ENCODE data around the gene FBXO42.

DNA sequence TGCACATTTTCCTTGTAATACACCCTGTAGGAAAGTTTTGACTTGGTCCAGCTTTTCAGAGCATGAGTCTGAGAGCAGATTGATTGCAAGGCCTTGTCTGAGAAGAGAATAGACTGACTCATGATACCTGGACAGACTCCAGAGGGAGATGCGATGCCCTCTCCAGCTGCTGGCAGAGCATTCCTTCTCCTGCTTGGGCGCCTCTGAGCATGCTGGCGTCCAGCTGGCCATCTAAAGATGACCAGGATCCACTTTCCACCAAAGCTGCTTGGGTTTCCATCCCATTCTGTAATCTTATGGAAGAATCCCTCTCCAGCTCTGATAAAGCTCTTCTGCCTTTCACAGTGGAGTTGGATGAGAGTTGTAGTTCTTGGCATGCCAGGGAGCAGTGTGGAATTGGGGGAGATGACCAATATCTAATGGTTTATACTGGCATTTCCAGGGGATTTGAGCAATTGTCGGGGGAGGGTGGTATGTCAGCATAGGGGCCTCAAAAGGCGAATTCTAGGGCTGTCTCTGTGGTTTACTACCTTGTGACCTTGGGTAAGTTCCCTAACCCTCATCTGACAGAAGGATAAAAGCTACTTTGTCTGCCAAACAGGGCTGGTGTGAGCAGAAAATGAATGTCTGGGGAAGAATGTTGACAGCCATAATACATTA, 34.3 kb upstream of the FBXO42 start:
- TF ChIP-seq POLR2AphosphoS5 (IDR thresholded peaks at IDR 0.05; ENCODE audit: control insufficient read depth, insufficient read depth, low read depth, low read length), result no peak
- TF ChIP-seq, protein P1, sequence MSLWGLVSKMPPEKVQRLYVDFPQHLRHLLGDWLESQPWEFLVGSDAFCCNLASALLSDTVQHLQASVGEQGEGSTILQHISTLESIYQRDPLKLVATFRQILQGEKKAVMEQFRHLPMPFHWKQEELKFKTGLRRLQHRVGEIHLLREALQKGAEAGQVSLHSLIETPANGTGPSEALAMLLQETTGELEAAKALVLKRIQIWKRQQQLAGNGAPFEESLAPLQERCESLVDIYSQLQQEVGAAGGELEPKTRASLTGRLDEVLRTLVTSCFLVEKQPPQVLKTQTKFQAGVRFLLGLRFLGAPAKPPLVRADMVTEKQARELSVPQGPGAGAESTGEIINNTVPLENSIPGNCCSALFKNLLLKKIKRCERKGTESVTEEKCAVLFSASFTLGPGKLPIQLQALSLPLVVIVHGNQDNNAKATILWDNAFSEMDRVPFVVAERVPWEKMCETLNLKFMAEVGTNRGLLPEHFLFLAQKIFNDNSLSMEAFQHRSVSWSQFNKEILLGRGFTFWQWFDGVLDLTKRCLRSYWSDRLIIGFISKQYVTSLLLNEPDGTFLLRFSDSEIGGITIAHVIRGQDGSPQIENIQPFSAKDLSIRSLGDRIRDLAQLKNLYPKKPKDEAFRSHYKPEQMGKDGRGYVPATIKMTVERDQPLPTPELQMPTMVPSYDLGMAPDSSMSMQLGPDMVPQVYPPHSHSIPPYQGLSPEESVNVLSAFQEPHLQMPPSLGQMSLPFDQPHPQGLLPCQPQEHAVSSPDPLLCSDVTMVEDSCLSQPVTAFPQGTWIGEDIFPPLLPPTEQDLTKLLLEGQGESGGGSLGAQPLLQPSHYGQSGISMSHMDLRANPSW (CRISPR knock-in tag; IDR thresholded peaks at IDR 0.05), result no peak
- no peak for TF ChIP-seq RBFOX2 (IDR thresholded peaks at IDR 0.05; ENCODE audit: low read depth, low read length)
- TF ChIP-seq, protein P2, sequence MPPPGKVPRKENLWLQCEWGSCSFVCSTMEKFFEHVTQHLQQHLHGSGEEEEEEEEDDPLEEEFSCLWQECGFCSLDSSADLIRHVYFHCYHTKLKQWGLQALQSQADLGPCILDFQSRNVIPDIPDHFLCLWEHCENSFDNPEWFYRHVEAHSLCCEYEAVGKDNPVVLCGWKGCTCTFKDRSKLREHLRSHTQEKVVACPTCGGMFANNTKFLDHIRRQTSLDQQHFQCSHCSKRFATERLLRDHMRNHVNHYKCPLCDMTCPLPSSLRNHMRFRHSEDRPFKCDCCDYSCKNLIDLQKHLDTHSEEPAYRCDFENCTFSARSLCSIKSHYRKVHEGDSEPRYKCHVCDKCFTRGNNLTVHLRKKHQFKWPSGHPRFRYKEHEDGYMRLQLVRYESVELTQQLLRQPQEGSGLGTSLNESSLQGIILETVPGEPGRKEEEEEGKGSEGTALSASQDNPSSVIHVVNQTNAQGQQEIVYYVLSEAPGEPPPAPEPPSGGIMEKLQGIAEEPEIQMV (tag; conservative IDR thresholded peaks at IDR 0.05; ENCODE audit: low read depth), result no peak
- TF ChIP-seq ZNF41 (CRISPR knock-in tag; conservative IDR thresholded peaks at IDR 0.05), result no peak
- TF ChIP-seq, protein P3, sequence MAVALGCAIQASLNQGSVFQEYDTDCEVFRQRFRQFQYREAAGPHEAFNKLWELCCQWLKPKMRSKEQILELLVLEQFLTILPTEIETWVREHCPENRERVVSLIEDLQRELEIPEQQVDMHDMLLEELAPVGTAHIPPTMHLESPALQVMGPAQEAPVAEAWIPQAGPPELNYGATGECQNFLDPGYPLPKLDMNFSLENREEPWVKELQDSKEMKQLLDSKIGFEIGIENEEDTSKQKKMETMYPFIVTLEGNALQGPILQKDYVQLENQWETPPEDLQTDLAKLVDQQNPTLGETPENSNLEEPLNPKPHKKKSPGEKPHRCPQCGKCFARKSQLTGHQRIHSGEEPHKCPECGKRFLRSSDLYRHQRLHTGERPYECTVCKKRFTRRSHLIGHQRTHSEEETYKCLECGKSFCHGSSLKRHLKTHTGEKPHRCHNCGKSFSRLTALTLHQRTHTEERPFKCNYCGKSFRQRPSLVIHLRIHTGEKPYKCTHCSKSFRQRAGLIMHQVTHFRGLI (CRISPR knock-in tag; IDR thresholded peaks at IDR 0.05), result no peak

Measured in K562 (cell line).